HepG2 (cell line): ENCODE measurements around the gene ZBTB7C. TPM values are rescaled to one million over a fixed set of nuclear protein-coding genes. Genes with fewer than 3 reads are reported as not detected.

Source experiments
- ATAC-seq: fragments of 200-7000 bp; cut with Tn5 transposase; 3 replicates; pipeline ENCODE4 v1.9.1; 2020; ENCODE audit warnings: mild to moderate bottlenecking, moderate library complexity
- BruUV-seq: library from RNA; stranded (reverse); fragments of 400-500 nt; replicated peaks from 2 replicates; lab custom pipeline; 2021; lab: Mats Ljungman, UMichigan
- CTCF ChIA-PET: fragments of 300-600 bp; formaldehyde crosslinking; extraction: SDS; loops from one replicate; lab custom pipeline; 2021; ENCODE audit warnings: low total read pairs, inconsistent platforms, low intra/inter-chr PET ratio; lab: Yijun Ruan, JAX
- POLR2A ChIA-PET: fragments of 350-600 bp; sonication (Branson Sonifier 250); formaldehyde crosslinking; loops from one replicate; lab custom pipeline; 2020; ENCODE audit warnings: antibody characterized with exemption, inconsistent platforms; lab: Yijun Ruan, JAX
- DNase-seq: peaks from one replicate; pipeline ENCODE4 v3.0.0-alpha.2; 2015; ENCODE audit warnings: low spot score
- FAIRE-seq: peaks from 3 replicates; lab custom pipeline; 2011; peaks lifted over from hg19 to GRCh38; lab: Jason Lieb, UNC
- H2AFZ ChIP-seq: one replicate; pipeline ENCODE4 v1.6.1; 2011; ENCODE audit warnings: low read length, inconsistent platforms
- H3K27ac ChIP-seq: fragments of 300-600 bp; 3 replicates; pipeline ENCODE4 v1.8.0; 2011; ENCODE audit warnings: mixed run types, mild to moderate bottlenecking, mixed read lengths, low read length, inconsistent platforms; ENCODE audit not compliant: insufficient read depth; ENCODE audit errors: extremely low read length
- H3K27me3 ChIP-seq, 2 experiments: fragments of 200-600 bp in 1 of 2; 2 replicates in 1 of 2; 3 replicates in 1 of 2; pipeline versions ENCODE4 v1.6.0 to v1.8.0; 2011; ENCODE audit warnings: low read length in 2 of 2, mild to moderate bottlenecking in 2 of 2, moderate library complexity in 2 of 2, inconsistent platforms in 1 of 2; ENCODE audit not compliant: insufficient read depth in 2 of 2, control insufficient read depth in 1 of 2
- H3K36me3 ChIP-seq, 2 experiments: fragments of 200-600 bp in 1 of 2; replicated peaks in 1 of 2; 2 replicates in 1 of 2; 3 replicates in 1 of 2; pipeline versions ENCODE4 v1.5.1 to v1.8.0; 2011; ENCODE audit warnings: low read length in 2 of 2, inconsistent platforms in 1 of 2; ENCODE audit not compliant: insufficient read depth in 2 of 2, control insufficient read depth in 1 of 2
- H3K4me1 ChIP-seq: 2 replicates; pipeline ENCODE4 v1.5.1; 2012; ENCODE audit warnings: low read length, inconsistent platforms; ENCODE audit not compliant: insufficient read depth
- H3K4me2 ChIP-seq: 2 replicates; pipeline ENCODE4 v1.6.0; 2011; ENCODE audit warnings: low read depth, low read length, inconsistent platforms
- H3K4me3 ChIP-seq, 3 experiments: fragments of 200-600 bp in 1 of 3; sonication (generic), shearing (Covaris generic) in 1 of 3; replicated peaks in 1 of 3; 2 replicates each; pipeline ENCODE4 v1.5.1; 2011 to 2016; ENCODE audit warnings: low read length in 3 of 3, inconsistent platforms in 2 of 3, low read depth in 2 of 3, mild to moderate bottlenecking in 2 of 3, control low read depth in 1 of 3, mixed read lengths in 1 of 3; ENCODE audit not compliant: insufficient read depth in 1 of 3
- H3K79me2 ChIP-seq: one replicate; pipeline ENCODE4 v1.6.1; 2011; ENCODE audit warnings: low read length, inconsistent platforms; ENCODE audit not compliant: insufficient read depth
- H3K9ac ChIP-seq: 2 replicates; pipeline ENCODE4 v1.6.0; 2011; ENCODE audit warnings: mild to moderate bottlenecking, low read depth, low read length, inconsistent platforms; ENCODE audit not compliant: insufficient read depth
- H3K9me3 ChIP-seq: 2 replicates; pipeline ENCODE4 v1.5.1; 2012; ENCODE audit warnings: mild to moderate bottlenecking, low read length
- H4K20me1 ChIP-seq: 2 replicates; pipeline ENCODE4 v1.6.0; 2011; ENCODE audit warnings: inconsistent platforms, mild to moderate bottlenecking, low read length, moderate library complexity; ENCODE audit not compliant: insufficient read depth
- HNF1B ChIP-seq: sonication (generic); formaldehyde crosslinking; IDR thresholded peaks from 2 replicates; pipeline ENCODE4 v1.5.1; 2020; ENCODE audit warnings: mild to moderate bottlenecking, moderate library complexity, missing genetic modification reagents
- NFATC3 ChIP-seq: sonication (generic); formaldehyde crosslinking; IDR thresholded peaks from 2 replicates; pipeline ENCODE4 v1.5.1; 2020; ENCODE audit warnings: mild to moderate bottlenecking, missing genetic modification reagents
- ZFP37 ChIP-seq: sonication (generic); formaldehyde crosslinking; IDR thresholded peaks from 2 replicates; pipeline ENCODE4 v1.4.0; 2020; ENCODE audit warnings: missing genetic modification reagents, borderline replicate concordance
- ZNF337 ChIP-seq: sonication (generic); formaldehyde crosslinking; IDR thresholded peaks from 2 replicates; pipeline ENCODE4 v1.5.1; 2020; ENCODE audit warnings: missing genetic modification reagents, low read depth, mild to moderate bottlenecking, borderline replicate concordance
- ZNF33B ChIP-seq: sonication (generic); formaldehyde crosslinking; IDR thresholded peaks from 2 replicates; pipeline ENCODE4 v1.5.1; 2020; ENCODE audit warnings: mild to moderate bottlenecking, missing genetic modification reagents
- ZNF839 ChIP-seq: sonication (generic); formaldehyde crosslinking; IDR thresholded peaks from 2 replicates; pipeline ENCODE4 v1.4.0; 2020; ENCODE audit warnings: missing genetic modification reagents, mild to moderate bottlenecking, borderline replicate concordance
- WGBS: methylation state at CpG from one replicate; pipeline ENCODE4 v1.1.6; 2017; ENCODE audit warnings: low lambda C conversion rate; 5-methylcytosine and 5-hydroxymethylcytosine counted together
- in situ Hi-C: cut with HindIII; loops from 2 replicates; pipeline ENCODE4 v1.10.0; 2017; ENCODE audit warnings: low pct_unique_long_range_greater_than_20kb; ENCODE audit not compliant: extremely low pct_ligation_motif_present
- intact Hi-C: fragments of 100-400 bp; cut with micrococcal nuclease; formaldehyde crosslinking; loops from one replicate; pipeline ENCODE4 v1.10.0; 2022; ENCODE audit not compliant: unreplicated experiment
- polyA plus RNA-seq, 8 experiments: library from polyadenylated mRNA; depleted of rRNA in 3 of 8; stranded (reverse) in 7 of 8; unstranded in 1 of 8; fragments of >200 nt; fragmentation: Illumina TruSeq in 4 of 8; extraction: Trizol in 4 of 8; gene quantifications; 2 replicates each; pipeline versions ENCODE4 v1.2.1 to v1.2.3, GENCODE V29; 2011 to 2016; ENCODE audit warnings: low read depth in 4 of 8, missing spikeins in 1 of 8, mixed read lengths in 1 of 8; ENCODE audit not compliant: insufficient read depth in 1 of 8
- total RNA-seq, 5 experiments: library from RNA; depleted of rRNA; stranded (reverse); fragments of >200 nt; fragmentation: Illumina TruSeq; extraction: Trizol; gene quantifications; 2 replicates each; pipeline ENCODE4 v1.2.3, GENCODE V29; 2016; ENCODE audit warnings: low read depth in 1 of 5

Gene ZBTB7C
- total and polyA plus RNA-seq, 2 of the 13 experiments (the other 11 are each of a cell fraction or from before 2014, with no cell fraction given): 0.01 to 0.04 TPM

GRCh38 chr18:48035556-48035860 is 373.7 kb downstream of the ZBTB7C start:
- no peak for FAIRE-seq
- H3K4me2 ChIP-seq: no peak overlapping the region
- no peaks in the 10 kb centered on the region for H3K36me3 ChIP-seq
- no peaks in the 10 kb centered on the region for H3K9me3 ChIP-seq
- no peaks in the 10 kb centered on the region for H3K79me2 ChIP-seq
- H3K9ac ChIP-seq: no peak overlapping the region
- WGBS: 9% methylated on average over 2 of the region's 3 CpGs
- CTCF ChIA-PET: no interaction called here
- TF ChIP-seq HNF1B (CRISPR knock-in tag) (no peak), ZFP37 (CRISPR knock-in tag) (no peak), ZNF337 (CRISPR knock-in tag) (no peak)
- POLR2A ChIA-PET: no interaction called here
- intact Hi-C loops (no loop called here), in situ Hi-C loops (loop anchor here (5.0 to 10.0 kb wide), 2 partner anchors 309 to 412 kb away; no protein-coding TSS in a partner anchor)
- H2AFZ ChIP-seq: no peak overlapping the region
- no peaks in the 10 kb centered on the region for H3K4me1 ChIP-seq
- no peak overlapping the region for H3K4me3 ChIP-seq
- BruUV-seq: no TSS peak
- peaks cover 2 to 23% of the 10 kb centered on the region in 2 experiments; a peak in 4 of 5 replicates for H3K27me3 ChIP-seq
- no peak for ATAC-seq
- no peak overlapping the region for H3K27ac ChIP-seq
- no peaks in the 10 kb centered on the region for H4K20me1 ChIP-seq
- DNase-seq: no peak

- DNase-seq (no peak), ATAC-seq (no peak), FAIRE-seq (no peak)
- Histone ChIP-seq H3K4me2 (no peak overlapping the region), H3K4me3 (no peak overlapping the region), H3K4me1 (no peaks in the 10 kb centered on the region), H2AFZ (no peak overlapping the region), H3K36me3 (no peaks in the 10 kb centered on the region), H3K9me3 (no peaks in the 10 kb centered on the region), H4K20me1 (no peaks in the 10 kb centered on the region), H3K27ac (no peak overlapping the region), H3K79me2 (no peaks in the 10 kb centered on the region), H3K9ac (no peak overlapping the region), H3K27me3 (peaks cover 2 to 23% of the 10 kb centered on the region in 2 experiments; a peak in 4 of 5 replicates)
- intact Hi-C loops (loop anchor here (5.0 kb wide), 1 partner anchor 412 kb away; no protein-coding TSS in a partner anchor), in situ Hi-C loops (loop anchor here (5.0 to 10.0 kb wide), 2 partner anchors 310 to 412 kb away; no protein-coding TSS in a partner anchor)
- ChIA-PET POLR2A (no interaction called here), CTCF (no interaction called here)
- no peak for TF ChIP-seq ZNF33B (CRISPR knock-in tag)
- TF ChIP-seq NFATC3 (CRISPR knock-in tag): no peak
- TF ChIP-seq ZNF839 (CRISPR knock-in tag): no peak
- BruUV-seq: no TSS peak
- 41% methylated on average over 11 of the region's 16 CpGs for WGBS
Observed at GRCh38 chr18:48034651-48035555, 374.3 kb downstream of the ZBTB7C start.
